ENCODE data around the gene OR8G5. TPM values are rescaled to one million over a fixed set of nuclear protein-coding genes. Genes with fewer than 3 reads are reported as not detected.

OR8G5 gene
- total RNA-seq, 2 experiments from 2014 or later: not detected

- H2AFZ ChIP-seq (ENCODE audit: low read length): no peak overlapping the region
- no peaks in the 10 kb centered on the region for H3K4me1 ChIP-seq (ENCODE audit: insufficient read depth, low read length, poor library complexity, severe bottlenecking)
- H3K4me3 ChIP-seq (ENCODE audit: low read depth, low read length, poor library complexity, severe bottlenecking): no peak overlapping the region
- no peak for TF ChIP-seq EZH2phosphoT487 (IDR thresholded peaks at IDR 0.05; ENCODE audit: borderline replicate concordance, low read depth, low read length)
- TF ChIP-seq, protein P1, sequence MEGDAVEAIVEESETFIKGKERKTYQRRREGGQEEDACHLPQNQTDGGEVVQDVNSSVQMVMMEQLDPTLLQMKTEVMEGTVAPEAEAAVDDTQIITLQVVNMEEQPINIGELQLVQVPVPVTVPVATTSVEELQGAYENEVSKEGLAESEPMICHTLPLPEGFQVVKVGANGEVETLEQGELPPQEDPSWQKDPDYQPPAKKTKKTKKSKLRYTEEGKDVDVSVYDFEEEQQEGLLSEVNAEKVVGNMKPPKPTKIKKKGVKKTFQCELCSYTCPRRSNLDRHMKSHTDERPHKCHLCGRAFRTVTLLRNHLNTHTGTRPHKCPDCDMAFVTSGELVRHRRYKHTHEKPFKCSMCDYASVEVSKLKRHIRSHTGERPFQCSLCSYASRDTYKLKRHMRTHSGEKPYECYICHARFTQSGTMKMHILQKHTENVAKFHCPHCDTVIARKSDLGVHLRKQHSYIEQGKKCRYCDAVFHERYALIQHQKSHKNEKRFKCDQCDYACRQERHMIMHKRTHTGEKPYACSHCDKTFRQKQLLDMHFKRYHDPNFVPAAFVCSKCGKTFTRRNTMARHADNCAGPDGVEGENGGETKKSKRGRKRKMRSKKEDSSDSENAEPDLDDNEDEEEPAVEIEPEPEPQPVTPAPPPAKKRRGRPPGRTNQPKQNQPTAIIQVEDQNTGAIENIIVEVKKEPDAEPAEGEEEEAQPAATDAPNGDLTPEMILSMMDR (conservative IDR thresholded peaks at IDR 0.05; ENCODE audit: low read length): no peak
- CTCF ChIA-PET (ENCODE audit: unreplicated experiment): no interaction called here
- DNase-seq (ENCODE audit: low spot score): no peak
- no peaks in the 10 kb centered on the region for H3K79me2 ChIP-seq (ENCODE audit: insufficient read depth, low read depth, low read length)
- no peaks in the 10 kb centered on the region for H3K36me3 ChIP-seq (ENCODE audit: insufficient read depth, low read length)
- no peaks in the 10 kb centered on the region for H3K9me2 ChIP-seq (ENCODE audit: insufficient read depth, low read length)
- no peak overlapping the region for H3K4me2 ChIP-seq (ENCODE audit: low read length)
- intact Hi-C loops (cut with micrococcal nuclease; ENCODE audit: unreplicated experiment): no loop called here
- H3K9me3 ChIP-seq (ENCODE audit: low read length): no peaks in the 10 kb centered on the region
- no peaks in the 10 kb centered on the region for H4K20me1 ChIP-seq (ENCODE audit: insufficient read depth, low read length)
- H3K27ac ChIP-seq (ENCODE audit: low read depth, low read length, poor library complexity, severe bottlenecking): no peak overlapping the region
- POLR2A ChIA-PET: no interaction called here
- no TSS peak for BruUV-seq (replicated peaks)
Observed at GRCh38 chr11:124310721-124311120, 54.5 kb downstream of the OR8G5 start.

DNA sequence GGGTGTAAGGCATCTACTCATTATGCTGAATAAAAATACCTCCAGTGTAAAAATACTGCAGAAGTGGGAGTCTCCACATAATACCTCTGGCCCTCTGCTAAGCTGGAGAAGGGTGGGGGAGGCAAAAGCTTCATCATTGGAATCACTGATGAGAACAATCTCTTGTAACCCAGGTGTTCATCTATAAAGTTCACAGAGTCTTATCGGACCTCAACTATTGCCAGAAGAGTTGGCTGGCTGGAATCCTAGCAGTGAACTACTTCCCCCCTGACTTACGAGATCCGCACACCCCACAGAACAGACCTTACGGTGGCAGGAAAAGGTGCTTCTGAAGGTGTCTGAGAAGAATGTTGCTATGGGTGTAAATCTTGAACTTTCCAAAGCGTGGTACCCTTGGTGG, 55.1 kb downstream of the OR8G5 start:
- no peaks in the 10 kb centered on the region for H3K9me2 ChIP-seq (ENCODE audit: insufficient read depth, low read length)
- H3K4me3 ChIP-seq (ENCODE audit: low read depth, low read length, poor library complexity, severe bottlenecking): no peak overlapping the region
- H3K4me1 ChIP-seq (ENCODE audit: insufficient read depth, low read length, poor library complexity, severe bottlenecking): no peaks in the 10 kb centered on the region
- no peaks in the 10 kb centered on the region for H3K9me3 ChIP-seq (ENCODE audit: low read length)
- no peak overlapping the region for H2AFZ ChIP-seq (ENCODE audit: low read length)
- DNase-seq (ENCODE audit: low spot score): no peak
- intact Hi-C loops (cut with micrococcal nuclease; ENCODE audit: unreplicated experiment): no loop called here
- POLR2A ChIA-PET: no interaction called here
- no peaks in the 10 kb centered on the region for H4K20me1 ChIP-seq (ENCODE audit: insufficient read depth, low read length)
- BruUV-seq (replicated peaks): no TSS peak
- TF ChIP-seq, protein P1 (conservative IDR thresholded peaks at IDR 0.05; ENCODE audit: low read length): no peak
- no peak for TF ChIP-seq EZH2phosphoT487 (IDR thresholded peaks at IDR 0.05; ENCODE audit: borderline replicate concordance, low read depth, low read length)
- H3K79me2 ChIP-seq (ENCODE audit: insufficient read depth, low read depth, low read length): no peaks in the 10 kb centered on the region
- no peak overlapping the region for H3K4me2 ChIP-seq (ENCODE audit: low read length)
- no peak overlapping the region for H3K27ac ChIP-seq (ENCODE audit: low read depth, low read length, poor library complexity, severe bottlenecking)
- CTCF ChIA-PET (ENCODE audit: unreplicated experiment): no interaction called here
- H3K36me3 ChIP-seq (ENCODE audit: insufficient read depth, low read length): no peaks in the 10 kb centered on the region

- no peak overlapping the region for H3K4me3 ChIP-seq (ENCODE audit: low read depth, low read length, poor library complexity, severe bottlenecking)
- BruUV-seq (replicated peaks): no TSS peak
- H3K79me2 ChIP-seq (ENCODE audit: insufficient read depth, low read depth, low read length): no peaks in the 10 kb centered on the region
- H3K9me2 ChIP-seq (ENCODE audit: insufficient read depth, low read length): no peaks in the 10 kb centered on the region
- no peaks in the 10 kb centered on the region for H4K20me1 ChIP-seq (ENCODE audit: insufficient read depth, low read length)
- H3K36me3 ChIP-seq (ENCODE audit: insufficient read depth, low read length): no peaks in the 10 kb centered on the region
- H3K4me2 ChIP-seq (ENCODE audit: low read length): no peak overlapping the region
- no peak overlapping the region for H3K27ac ChIP-seq (ENCODE audit: low read depth, low read length, poor library complexity, severe bottlenecking)
- H2AFZ ChIP-seq (ENCODE audit: low read length): no peak overlapping the region
- TF ChIP-seq EZH2phosphoT487 (IDR thresholded peaks at IDR 0.05; ENCODE audit: borderline replicate concordance, low read depth, low read length): no peak
- TF ChIP-seq, protein P1 (conservative IDR thresholded peaks at IDR 0.05; ENCODE audit: low read length): no peak
- CTCF ChIA-PET (ENCODE audit: unreplicated experiment): no interaction called here
- POLR2A ChIA-PET: no interaction called here
- H3K4me1 ChIP-seq (ENCODE audit: insufficient read depth, low read length, poor library complexity, severe bottlenecking): no peaks in the 10 kb centered on the region
- no peak for DNase-seq (ENCODE audit: low spot score)
- H3K9me3 ChIP-seq (ENCODE audit: low read length): no peaks in the 10 kb centered on the region
- intact Hi-C loops (cut with micrococcal nuclease; ENCODE audit: unreplicated experiment): no loop called here
Observed at GRCh38 chr11:124311670-124312069, 55.5 kb downstream of the OR8G5 start.
